GM21423 (cell line): Measurements from ENCODE around the gene CIDEB.

ENCODE experiments used
- ATAC-seq: cut with Tn5 transposase; IDR thresholded peaks from one replicate; pipeline ENCODE4 v1.9.1; 2021; ENCODE audit warnings: mild to moderate bottlenecking, moderate library complexity; ENCODE audit not compliant: unreplicated experiment

Gene CIDEB

DNA sequence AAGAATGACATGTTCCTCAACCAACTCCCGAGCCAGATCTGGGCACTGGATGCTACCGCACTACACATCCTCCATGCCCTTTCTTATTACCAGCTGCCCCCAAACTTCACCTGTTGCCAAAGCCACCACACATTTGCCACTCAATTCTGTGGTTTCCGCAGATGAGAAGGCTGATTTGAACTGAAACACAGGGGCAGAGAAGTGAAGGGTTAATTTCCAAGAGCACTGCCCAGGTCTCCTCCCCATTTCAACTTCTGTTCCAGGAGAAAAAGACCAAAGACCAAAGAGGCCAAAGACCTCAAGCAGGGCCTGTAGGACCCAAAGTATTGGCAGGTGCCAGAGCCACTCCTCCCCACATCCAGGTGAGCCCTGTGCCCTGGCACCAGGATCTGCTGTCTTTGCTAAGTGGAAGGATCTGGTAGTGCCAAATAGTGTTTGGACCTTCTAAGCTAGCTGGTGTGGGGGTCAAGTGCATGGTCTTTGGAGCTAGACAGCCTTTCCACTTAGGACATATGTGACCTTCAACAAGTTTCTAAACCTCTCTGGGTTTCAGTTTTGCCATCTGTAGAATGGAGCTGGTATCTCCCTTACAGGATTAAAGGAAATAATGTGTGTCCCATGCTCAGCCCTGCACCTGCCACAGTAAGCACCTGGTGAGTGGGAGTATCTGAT is 16.2 kb downstream of the CIDEB start:
- ATAC-seq = no peak

DNA sequence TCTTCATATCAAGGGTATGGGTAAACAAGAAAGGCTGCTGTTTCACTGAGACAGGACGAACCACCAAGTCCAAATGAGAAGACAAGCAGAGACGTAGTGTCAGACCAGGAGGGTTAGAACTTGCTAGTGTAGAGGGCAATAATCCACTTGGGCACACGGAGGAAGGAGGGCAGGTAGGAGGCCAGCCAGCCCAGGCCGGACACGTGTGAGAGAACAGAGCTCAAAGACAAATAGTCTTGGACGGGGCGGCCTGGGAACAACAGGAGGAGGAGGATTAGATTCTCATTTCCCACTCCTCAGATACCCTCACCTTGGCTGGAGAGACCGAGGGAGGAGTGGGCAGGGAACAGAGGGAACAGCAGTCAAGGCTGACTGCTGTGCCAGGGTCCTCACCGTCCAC is 17.0 kb downstream of the CIDEB start:
- ATAC-seq = no peak

- peak; percentile 86 for ATAC-seq
These were observed 18.0 kb downstream of the CIDEB start for GRCh38 chr14:24289649-24290280.

- no peak for ATAC-seq
These were observed 20.8 kb downstream of the CIDEB start for GRCh38 chr14:24286996-24287395.

DNA sequence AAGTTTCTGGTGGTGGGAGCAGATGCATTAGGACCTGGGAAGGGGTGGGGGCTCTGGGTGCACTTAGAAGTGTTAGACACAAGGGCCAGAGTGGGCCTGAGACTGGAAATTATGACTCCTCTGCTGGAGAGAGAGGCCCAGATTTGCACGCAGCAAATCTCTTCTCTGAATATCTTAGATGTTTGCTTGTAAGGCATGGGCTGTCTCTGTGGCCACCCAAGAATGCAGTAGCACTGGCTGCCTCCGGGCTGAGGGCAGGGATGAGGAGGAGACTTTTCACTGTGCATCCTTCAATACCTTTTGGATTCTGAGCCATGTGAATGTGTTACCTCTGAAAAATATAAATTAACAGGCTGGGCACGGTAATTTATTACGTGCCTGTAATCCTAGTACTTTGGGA is 22.4 kb downstream of the CIDEB start:
- ATAC-seq = no peak

- no peak for ATAC-seq
These were observed 23.2 kb downstream of the CIDEB start for GRCh38 chr14:24284501-24285035.

GRCh38 chr14:24283796-24284460 is 23.8 kb downstream of the CIDEB start:
- no peak for ATAC-seq

DNA sequence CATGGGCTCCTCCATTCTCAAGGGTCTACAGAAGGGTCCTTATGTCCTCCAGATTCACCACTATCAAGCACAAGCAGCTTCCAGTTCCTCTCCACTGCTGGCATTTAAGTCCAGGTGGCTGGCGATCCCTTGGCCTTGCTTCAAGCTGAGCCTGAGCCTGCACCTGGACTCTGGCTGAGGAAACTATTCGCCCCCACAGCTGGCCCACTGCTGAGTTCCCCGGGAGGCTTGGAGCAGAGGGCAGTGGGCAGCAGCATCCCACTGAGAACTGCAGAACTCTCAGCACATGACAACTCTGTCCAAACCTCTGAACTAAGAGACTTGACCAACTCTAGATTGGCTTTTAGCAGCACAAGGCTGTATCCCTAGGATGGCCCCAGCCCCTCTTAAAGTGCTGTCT is 25.0 kb downstream of the CIDEB start:
- no peak for ATAC-seq

GRCh38 chr14:24281636-24282035 is 26.1 kb downstream of the CIDEB start:
- no peak for ATAC-seq

DNA sequence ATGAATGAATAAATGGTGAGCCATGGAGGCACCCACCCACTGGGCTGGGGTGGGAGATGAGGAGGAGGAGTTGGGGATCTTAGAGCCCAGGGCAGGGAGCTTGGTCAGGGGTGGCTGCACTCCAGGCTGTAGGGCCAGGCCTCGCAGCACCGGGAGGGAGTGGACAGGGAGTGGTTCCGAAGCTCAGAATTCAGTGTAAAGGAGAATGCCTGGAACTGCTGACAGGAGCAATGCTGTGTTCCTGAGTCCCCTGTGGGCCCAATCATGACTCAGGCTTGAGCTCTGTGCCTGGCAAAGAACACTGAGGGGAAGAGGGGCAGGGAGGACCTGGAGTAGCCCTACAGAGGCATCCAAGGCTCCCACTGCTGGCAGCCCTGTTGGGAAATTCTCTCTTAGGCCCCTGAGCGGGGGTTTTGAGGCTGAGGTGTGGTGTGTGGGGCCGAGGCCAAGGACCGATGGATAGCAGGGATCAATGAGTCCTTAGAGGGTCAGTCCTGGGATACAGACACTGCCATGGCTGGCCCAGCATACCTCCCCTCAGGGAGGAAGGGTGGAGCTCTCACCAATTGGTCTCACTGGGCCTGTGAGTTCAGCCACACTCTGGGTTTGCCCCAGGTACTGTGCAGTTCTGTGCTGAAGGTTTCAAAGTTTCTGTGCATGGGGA is 26.8 kb downstream of the CIDEB start:
- no peak for ATAC-seq

DNA sequence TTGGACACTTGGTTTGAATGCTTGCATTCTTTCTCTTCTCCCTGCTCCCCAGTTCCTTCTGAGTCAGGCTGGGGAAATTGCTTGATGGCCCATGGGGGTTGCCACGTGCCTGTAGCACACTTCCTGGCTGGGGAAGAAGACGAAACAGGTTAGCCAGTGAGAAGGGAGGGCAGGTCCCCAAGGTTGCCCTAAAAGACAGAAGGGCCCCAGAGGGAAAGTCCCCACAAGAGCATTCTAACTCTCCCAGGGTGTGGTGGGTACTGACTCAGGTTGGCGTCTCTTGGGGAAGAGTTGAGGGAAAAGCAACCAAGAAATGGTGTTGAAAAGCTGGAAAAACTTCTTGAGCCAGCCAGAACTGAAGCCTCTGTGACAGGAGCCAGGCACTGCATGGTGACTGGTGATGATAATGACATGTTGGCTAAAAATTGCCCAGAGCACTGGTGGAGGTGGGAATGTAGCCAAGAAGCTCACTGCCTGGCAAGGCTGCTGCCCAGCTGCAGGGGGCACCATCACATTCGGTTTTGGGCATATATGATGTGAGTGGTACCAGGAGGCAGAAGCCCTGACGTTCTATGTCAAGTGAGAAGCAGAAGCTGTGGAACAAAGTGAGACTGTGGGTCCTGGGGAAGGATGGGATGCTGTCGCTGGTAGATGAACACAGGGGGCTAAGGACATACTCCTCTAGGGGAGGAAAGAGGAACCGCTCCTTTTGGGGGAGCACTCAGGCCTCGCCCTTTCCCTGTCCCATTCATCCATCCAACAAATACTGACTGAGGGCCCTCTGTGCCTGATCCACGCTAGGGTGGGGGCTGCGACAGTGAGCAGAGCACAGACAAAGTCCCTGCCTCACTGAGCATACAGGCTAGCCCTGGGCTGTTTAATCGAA is 28.2 kb downstream of the CIDEB start:
- peak; percentile 56 for ATAC-seq

GRCh38 chr14:24278424-24278823 is 29.4 kb downstream of the CIDEB start:
- no peak for ATAC-seq

DNA sequence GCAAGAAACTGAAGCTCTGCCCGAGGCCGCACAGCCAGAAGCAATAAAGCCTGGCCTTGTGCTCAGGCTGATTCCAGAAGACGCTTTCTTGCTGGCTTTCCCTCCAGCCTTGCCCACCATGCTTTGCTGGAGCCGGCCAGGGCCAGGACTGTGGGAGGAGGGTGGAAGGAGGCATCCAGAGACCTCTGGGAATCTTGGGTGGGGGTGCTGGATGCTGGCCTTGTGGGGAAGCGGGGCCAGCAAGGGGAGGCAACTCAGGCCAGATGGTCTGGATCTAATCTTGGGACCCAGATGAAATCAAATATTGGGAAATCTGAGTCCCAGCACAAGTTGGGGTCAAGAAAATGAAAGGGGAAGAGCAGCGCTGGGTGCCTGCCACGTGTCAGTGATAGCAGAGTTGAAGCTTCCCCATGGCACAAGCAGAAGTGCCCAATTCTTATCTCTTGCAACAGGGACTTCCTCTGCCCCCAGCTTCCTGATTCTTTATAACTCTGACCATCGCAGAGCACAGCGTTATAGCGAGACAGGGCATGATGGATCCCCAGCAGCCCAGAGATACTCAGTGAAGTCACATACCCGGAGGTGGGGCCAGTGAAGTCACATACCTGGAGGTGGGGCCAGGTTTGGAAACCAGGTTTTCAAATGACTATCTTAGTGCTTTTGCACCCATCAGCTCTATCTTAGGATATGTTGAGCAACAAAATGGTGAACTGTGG is 30.0 kb downstream of the CIDEB start:
- ATAC-seq = no peak

DNA sequence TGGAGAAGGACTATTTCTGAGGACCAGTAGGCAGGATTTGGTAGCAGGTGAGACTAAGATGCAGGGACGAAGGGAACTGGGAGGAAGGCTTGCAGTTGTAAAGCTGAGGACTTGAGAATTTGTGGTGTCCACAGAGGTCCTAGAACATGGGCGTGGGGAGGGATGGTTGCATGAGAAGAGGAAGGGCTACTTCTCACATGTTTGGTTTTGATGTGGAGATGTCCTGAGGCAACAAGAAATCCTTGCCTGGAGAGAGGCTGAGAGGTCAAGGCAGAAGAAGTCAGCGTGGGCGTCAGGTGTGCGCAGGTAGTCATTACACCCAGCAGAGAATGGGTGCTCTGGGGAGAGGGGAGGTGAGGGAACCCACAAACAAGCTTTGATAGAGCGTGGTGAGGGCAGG is 30.7 kb downstream of the CIDEB start:
- ATAC-seq = no peak

DNA sequence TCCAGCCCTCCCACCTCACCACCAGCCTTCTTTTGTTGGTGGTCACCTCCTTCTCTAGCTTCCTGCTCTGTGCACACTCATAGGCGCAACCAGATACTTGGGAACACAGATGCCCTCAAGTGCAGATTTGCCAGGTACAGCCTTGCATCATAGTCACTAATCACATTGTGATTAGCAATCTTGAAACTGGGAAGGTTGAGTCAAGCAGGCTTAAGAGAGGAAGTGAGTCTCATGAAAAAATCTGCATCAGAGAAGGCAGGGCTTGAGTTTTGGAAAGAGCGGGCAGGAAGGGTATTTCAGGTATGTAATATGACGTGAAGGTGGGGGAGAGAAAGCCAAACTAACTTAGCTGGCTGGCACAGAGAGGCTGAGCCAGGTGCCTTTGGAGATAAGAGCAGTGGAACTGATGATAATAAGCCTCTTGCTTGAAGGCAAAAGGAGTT is 33.7 kb downstream of the CIDEB start:
- ATAC-seq = peak; percentile 38

DNA sequence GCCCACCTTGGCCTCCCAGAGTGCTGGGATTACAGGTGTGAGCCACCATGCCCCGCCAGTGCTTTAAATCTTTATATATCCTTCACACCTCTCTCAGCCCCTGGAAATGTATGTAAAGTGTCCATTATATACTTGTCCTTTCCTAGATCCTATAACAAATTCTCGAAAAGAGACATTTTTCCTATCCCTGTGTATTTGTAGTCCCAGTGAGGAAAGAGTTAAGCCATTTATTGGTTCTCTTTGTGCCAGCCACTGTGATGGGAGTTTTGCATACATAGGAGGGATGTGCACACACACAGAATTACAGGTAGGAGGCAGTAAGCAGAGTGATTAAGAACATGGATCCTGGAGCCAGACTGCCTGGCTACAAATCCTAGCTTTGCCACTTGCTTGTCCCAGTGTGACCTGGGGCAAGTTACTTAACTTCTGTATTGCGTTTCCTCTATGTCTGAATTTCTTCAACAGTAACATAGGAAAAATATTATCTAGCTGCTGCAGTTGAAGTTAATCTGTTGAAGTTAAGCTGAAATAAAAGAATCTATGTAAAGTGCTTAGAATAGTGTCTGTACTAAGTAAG is 34.3 kb downstream of the CIDEB start:
- ATAC-seq = no peak

DNA sequence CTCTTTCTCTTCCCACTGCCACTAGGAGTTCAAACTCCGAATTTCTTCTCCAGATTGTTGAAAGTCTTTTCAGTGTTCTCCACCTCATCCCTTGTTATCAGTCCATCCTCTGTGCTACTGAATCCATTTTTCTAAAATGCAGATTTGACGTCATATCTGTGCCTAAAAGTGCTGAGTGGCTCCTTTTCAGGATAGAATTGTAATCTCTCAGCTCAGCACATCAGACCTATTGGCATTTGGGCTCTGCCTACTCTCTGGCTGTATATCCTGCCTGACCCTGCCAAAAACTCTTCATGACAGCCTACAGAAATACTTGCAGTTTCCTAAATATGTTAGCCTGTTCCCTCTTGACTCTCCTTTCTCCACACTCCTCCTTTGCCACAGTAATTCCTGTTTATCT is 35.3 kb downstream of the CIDEB start:
- ATAC-seq = no peak

GRCh38 chr14:24271834-24272263 is 35.9 kb downstream of the CIDEB start:
- ATAC-seq = no peak

- ATAC-seq = peak; percentile 85
These were observed 36.5 kb downstream of the CIDEB start, which contains the start of gene RABGGTA for GRCh38 chr14:24271134-24271833. Gene RABGGTA, minus strand, starts transcription at chr14:24271597. Its CDS starts 482 bp downstream, at chr14:24271115.
